Measurements from ENCODE around the gene GRIP2.

DNA sequence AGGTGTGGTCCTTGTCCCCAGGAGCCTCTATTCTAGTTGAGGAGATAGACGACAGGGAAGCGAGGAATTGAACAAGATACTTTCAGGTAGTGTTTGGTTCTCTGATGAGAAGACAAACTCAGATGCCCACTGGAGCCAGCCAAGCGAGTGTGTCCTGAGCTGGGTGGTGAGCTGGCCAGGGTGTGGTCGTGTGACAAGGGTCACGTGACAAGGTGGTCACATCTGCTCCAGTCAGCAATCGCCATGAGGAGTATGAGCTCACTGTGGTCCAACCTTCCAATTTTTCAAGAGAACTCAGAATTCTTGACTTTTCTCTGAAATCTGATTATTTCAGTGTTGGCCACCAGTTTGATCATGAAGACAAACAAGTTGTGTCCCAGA is 98.2 kb downstream of the GRIP2 start:
- TF ChIP-seq RARB (CRISPR knock-in tag; IDR thresholded peaks at IDR 0.05) (no peak), ZFP30 (CRISPR knock-in tag; IDR thresholded peaks at IDR 0.05) (no peak), TCF4 (CRISPR knock-in tag; IDR thresholded peaks at IDR 0.05; ENCODE audit: borderline replicate concordance) (no peak), SNAI2 (CRISPR knock-in tag; IDR thresholded peaks at IDR 0.05) (no peak), ZFP3 (CRISPR knock-in tag; IDR thresholded peaks at IDR 0.05) (no peak), PPARA (CRISPR knock-in tag; IDR thresholded peaks at IDR 0.05; ENCODE audit: borderline replicate concordance) (no peak), BACH2 (CRISPR knock-in tag; IDR thresholded peaks at IDR 0.05; ENCODE audit: borderline replicate concordance) (no peak), ZNF565 (CRISPR knock-in tag; conservative IDR thresholded peaks at IDR 0.05; ENCODE audit: low read depth) (no peak), CSDC2 (CRISPR knock-in tag; IDR thresholded peaks at IDR 0.05) (no peak), ZC3H10 (CRISPR knock-in tag; IDR thresholded peaks at IDR 0.05) (no peak), ESRRG (CRISPR knock-in tag; IDR thresholded peaks at IDR 0.05) (no peak)
- TF ChIP-seq, protein P1, sequence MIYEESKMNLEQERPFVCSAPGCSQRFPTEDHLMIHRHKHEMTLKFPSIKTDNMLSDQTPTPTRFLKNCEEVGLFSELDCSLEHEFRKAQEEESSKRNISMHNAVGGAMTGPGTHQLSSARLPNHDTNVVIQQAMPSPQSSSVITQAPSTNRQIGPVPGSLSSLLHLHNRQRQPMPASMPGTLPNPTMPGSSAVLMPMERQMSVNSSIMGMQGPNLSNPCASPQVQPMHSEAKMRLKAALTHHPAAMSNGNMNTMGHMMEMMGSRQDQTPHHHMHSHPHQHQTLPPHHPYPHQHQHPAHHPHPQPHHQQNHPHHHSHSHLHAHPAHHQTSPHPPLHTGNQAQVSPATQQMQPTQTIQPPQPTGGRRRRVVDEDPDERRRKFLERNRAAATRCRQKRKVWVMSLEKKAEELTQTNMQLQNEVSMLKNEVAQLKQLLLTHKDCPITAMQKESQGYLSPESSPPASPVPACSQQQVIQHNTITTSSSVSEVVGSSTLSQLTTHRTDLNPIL (CRISPR knock-in tag; IDR thresholded peaks at IDR 0.05; ENCODE audit: low read depth) = no peak
- TF ChIP-seq, protein P2, sequence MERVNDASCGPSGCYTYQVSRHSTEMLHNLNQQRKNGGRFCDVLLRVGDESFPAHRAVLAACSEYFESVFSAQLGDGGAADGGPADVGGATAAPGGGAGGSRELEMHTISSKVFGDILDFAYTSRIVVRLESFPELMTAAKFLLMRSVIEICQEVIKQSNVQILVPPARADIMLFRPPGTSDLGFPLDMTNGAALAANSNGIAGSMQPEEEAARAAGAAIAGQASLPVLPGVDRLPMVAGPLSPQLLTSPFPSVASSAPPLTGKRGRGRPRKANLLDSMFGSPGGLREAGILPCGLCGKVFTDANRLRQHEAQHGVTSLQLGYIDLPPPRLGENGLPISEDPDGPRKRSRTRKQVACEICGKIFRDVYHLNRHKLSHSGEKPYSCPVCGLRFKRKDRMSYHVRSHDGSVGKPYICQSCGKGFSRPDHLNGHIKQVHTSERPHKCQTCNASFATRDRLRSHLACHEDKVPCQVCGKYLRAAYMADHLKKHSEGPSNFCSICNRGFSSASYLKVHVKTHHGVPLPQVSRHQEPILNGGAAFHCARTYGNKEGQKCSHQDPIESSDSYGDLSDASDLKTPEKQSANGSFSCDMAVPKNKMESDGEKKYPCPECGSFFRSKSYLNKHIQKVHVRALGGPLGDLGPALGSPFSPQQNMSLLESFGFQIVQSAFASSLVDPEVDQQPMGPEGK (CRISPR knock-in tag; IDR thresholded peaks at IDR 0.05; ENCODE audit: borderline replicate concordance) = no peak
- TF ChIP-seq, protein P3, sequence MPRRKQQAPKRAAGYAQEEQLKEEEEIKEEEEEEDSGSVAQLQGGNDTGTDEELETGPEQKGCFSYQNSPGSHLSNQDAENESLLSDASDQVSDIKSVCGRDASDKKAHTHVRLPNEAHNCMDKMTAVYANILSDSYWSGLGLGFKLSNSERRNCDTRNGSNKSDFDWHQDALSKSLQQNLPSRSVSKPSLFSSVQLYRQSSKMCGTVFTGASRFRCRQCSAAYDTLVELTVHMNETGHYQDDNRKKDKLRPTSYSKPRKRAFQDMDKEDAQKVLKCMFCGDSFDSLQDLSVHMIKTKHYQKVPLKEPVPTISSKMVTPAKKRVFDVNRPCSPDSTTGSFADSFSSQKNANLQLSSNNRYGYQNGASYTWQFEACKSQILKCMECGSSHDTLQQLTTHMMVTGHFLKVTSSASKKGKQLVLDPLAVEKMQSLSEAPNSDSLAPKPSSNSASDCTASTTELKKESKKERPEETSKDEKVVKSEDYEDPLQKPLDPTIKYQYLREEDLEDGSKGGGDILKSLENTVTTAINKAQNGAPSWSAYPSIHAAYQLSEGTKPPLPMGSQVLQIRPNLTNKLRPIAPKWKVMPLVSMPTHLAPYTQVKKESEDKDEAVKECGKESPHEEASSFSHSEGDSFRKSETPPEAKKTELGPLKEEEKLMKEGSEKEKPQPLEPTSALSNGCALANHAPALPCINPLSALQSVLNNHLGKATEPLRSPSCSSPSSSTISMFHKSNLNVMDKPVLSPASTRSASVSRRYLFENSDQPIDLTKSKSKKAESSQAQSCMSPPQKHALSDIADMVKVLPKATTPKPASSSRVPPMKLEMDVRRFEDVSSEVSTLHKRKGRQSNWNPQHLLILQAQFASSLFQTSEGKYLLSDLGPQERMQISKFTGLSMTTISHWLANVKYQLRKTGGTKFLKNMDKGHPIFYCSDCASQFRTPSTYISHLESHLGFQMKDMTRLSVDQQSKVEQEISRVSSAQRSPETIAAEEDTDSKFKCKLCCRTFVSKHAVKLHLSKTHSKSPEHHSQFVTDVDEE (CRISPR knock-in tag; IDR thresholded peaks at IDR 0.05) = no peak
